H1 (cell line): ENCODE results near the gene KCNJ5.

ENCODE experiments used
- ASH2L ChIP-seq: fragments of 200-600, 300-600 bp; sonication (generic); IDR thresholded peaks from one replicate; pipeline ENCODE4 v1.7.1; 2017; ENCODE audit warnings: low read length
- CEBPB ChIP-seq: IDR thresholded peaks from 2 replicates; pipeline ENCODE4 v1.6.1; 2012; ENCODE audit warnings: low read depth, low read length
- CTCF ChIP-seq, 3 experiments: IDR thresholded peaks; 1 replicate in 2 of 3; 2 replicates in 1 of 3; pipeline versions ENCODE4 v1.5.1 to v1.6.1; 2011; ENCODE audit warnings: low read length in 3 of 3, mild to moderate bottlenecking in 3 of 3, inconsistent platforms in 2 of 3, low read depth in 1 of 3, moderate library complexity in 1 of 3; ENCODE audit not compliant: insufficient read depth in 1 of 3; ENCODE audit errors: control extremely low read depth in 1 of 3
- EZH2 ChIP-seq: fragments of 200-600 bp; sonication (generic); IDR thresholded peaks from 2 replicates; pipeline ENCODE4 v1.7.1; 2012; ENCODE audit warnings: low read depth, mild to moderate bottlenecking, moderate library complexity, low read length, inconsistent platforms; ENCODE audit not compliant: severe bottlenecking
- KDM4A ChIP-seq: IDR thresholded peaks from one replicate; pipeline ENCODE4 v1.7.1; 2012; ENCODE audit warnings: low read depth, mild to moderate bottlenecking, moderate library complexity, low read length, inconsistent platforms; ENCODE audit not compliant: severe bottlenecking
- KDM5A ChIP-seq: fragments of 200-600 bp; IDR thresholded peaks from 2 replicates; pipeline ENCODE4 v1.7.1; 2012; ENCODE audit warnings: mild to moderate bottlenecking, low read length, inconsistent platforms, mixed read lengths
- POLR2A ChIP-seq, 2 experiments: IDR thresholded peaks; 1 replicate in 1 of 2; 2 replicates in 1 of 2; pipeline ENCODE4 v1.6.1; 2011; ENCODE audit warnings: low read depth in 2 of 2, low read length in 2 of 2, mild to moderate bottlenecking in 2 of 2; ENCODE audit errors: control extremely low read depth in 1 of 2
- POLR2AphosphoS5 ChIP-seq: IDR thresholded peaks from 2 replicates; pipeline ENCODE4 v1.6.1; 2011; ENCODE audit warnings: low read depth, low read length
- RBBP5 ChIP-seq: IDR thresholded peaks from 2 replicates; pipeline ENCODE4 v1.7.1; 2012; ENCODE audit warnings: low read depth, mild to moderate bottlenecking, inconsistent platforms, low read length, moderate library complexity, borderline replicate concordance
- RNF2 ChIP-seq: fragments of 200-900, 300-1000 bp; sonication (generic); IDR thresholded peaks from 2 replicates; pipeline ENCODE4 v1.7.1; 2016; ENCODE audit warnings: borderline replicate concordance, low read depth, mild to moderate bottlenecking, antibody characterized with exemption, low read length; ENCODE audit not compliant: poor library complexity, severe bottlenecking; ENCODE audit errors: missing control alignments
- SIN3A ChIP-seq, 2 experiments: IDR thresholded peaks in 1 of 2; conservative IDR thresholded peaks in 1 of 2; 2 replicates each; pipeline ENCODE4 v1.6.1; 2011 to 2012; ENCODE audit warnings: low read length in 2 of 2, improper control_type of control experiment in 1 of 2, low read depth in 1 of 2, mild to moderate bottlenecking in 1 of 2

GRCh38 chr11:128940156-128940555 lies 49.0 kb downstream of the KCNJ5 start:
- TF ChIP-seq EZH2 (no peak), SIN3A (conservative IDR thresholded peaks at IDR 0.05 in 1 of 2, IDR thresholded peaks at IDR 0.05 in 1 of 2; ENCODE audit: low read depth in 1 of 2, low read length in 2 of 2) (no peak), CTCF (IDR thresholded peaks at IDR 0.05; ENCODE audit: control extremely low read depth in 1 of 3, insufficient read depth in 1 of 3, low read depth in 1 of 3, low read length in 3 of 3) (no peak), CEBPB (no peak), POLR2AphosphoS5 (no peak), ASH2L (no peak), KDM4A (no peak), POLR2A (IDR thresholded peaks at IDR 0.05; ENCODE audit: control extremely low read depth in 1 of 2, low read depth in 2 of 2, low read length in 2 of 2) (no peak), KDM5A (no peak), RBBP5 (no peak), RNF2 (no peak)
